IMR-90 (cell line): ENCODE results near the gene TIAM2.

Experiments used
- CEBPB ChIP-seq: IDR thresholded peaks from 2 replicates; pipeline ENCODE4 v1.6.1; 2012; ENCODE audit warnings: low read depth, low read length, improper control_type of control experiment
- MAFK ChIP-seq: IDR thresholded peaks from 2 replicates; pipeline ENCODE4 v1.6.1; 2012; ENCODE audit warnings: low read depth, low read length, improper control_type of control experiment
- TF ChIP-seq, protein P1 (sequence below): conservative IDR thresholded peaks from 2 replicates; pipeline ENCODE4 v1.5.1; 2012; ENCODE audit warnings: mild to moderate bottlenecking, low read depth, low read length, improper control_type of control experiment
- TF ChIP-seq, protein P2 (sequence below): fragments of 150-350 bp; IDR thresholded peaks from 2 replicates; pipeline ENCODE4 v1.6.1; 2016; ENCODE audit warnings: low read depth, mild to moderate bottlenecking, low read length, moderate library complexity, borderline replicate concordance

- TF ChIP-seq, protein P1, sequence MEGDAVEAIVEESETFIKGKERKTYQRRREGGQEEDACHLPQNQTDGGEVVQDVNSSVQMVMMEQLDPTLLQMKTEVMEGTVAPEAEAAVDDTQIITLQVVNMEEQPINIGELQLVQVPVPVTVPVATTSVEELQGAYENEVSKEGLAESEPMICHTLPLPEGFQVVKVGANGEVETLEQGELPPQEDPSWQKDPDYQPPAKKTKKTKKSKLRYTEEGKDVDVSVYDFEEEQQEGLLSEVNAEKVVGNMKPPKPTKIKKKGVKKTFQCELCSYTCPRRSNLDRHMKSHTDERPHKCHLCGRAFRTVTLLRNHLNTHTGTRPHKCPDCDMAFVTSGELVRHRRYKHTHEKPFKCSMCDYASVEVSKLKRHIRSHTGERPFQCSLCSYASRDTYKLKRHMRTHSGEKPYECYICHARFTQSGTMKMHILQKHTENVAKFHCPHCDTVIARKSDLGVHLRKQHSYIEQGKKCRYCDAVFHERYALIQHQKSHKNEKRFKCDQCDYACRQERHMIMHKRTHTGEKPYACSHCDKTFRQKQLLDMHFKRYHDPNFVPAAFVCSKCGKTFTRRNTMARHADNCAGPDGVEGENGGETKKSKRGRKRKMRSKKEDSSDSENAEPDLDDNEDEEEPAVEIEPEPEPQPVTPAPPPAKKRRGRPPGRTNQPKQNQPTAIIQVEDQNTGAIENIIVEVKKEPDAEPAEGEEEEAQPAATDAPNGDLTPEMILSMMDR, result no peak
- TF ChIP-seq, protein P2, sequence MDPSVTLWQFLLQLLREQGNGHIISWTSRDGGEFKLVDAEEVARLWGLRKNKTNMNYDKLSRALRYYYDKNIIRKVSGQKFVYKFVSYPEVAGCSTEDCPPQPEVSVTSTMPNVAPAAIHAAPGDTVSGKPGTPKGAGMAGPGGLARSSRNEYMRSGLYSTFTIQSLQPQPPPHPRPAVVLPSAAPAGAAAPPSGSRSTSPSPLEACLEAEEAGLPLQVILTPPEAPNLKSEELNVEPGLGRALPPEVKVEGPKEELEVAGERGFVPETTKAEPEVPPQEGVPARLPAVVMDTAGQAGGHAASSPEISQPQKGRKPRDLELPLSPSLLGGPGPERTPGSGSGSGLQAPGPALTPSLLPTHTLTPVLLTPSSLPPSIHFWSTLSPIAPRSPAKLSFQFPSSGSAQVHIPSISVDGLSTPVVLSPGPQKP, result no peak
- TF ChIP-seq CEBPB, result no peak
- TF ChIP-seq MAFK, result no peak
These were observed 278.3 kb downstream of the TIAM2 start for GRCh38 chr6:155273431-155273830.
